Measurements from ENCODE around the gene GNB1.

GNB1 gene

GRCh38 chr1:1910033-1910465 lies 19.2 kb upstream of the GNB1 start:
- DNase-seq (no peak), ATAC-seq (no peak)

- no peak for DNase-seq
- ATAC-seq, result no peak
Measured at GRCh38 chr1:1908506-1908791, 17.6 kb upstream of the GNB1 start.

- DNase-seq, result no peak
- no peak for ATAC-seq
Measured at GRCh38 chr1:1907098-1907736, 16.3 kb upstream of the GNB1 start.

- DNase-seq, result peak; percentile 82
- ATAC-seq, result peak; percentile 50
Measured at GRCh38 chr1:1906185-1907097, 15.6 kb upstream of the GNB1 start.

GRCh38 chr1:1903224-1903623 lies 12.3 kb upstream of the GNB1 start:
- no peak for ATAC-seq

GRCh38 chr1:1901641-1902294 lies 10.9 kb upstream of the GNB1 start:
- DNase-seq (no peak), ATAC-seq (no peak)

More at GRCh38 chr1:1903224-1903623, 12.3 kb upstream of the GNB1 start:
- DNase-seq, result no peak

- no peak for DNase-seq
- no peak for ATAC-seq
Measured at GRCh38 chr1:1900883-1901640, 10.2 kb upstream of the GNB1 start.

GRCh38 chr1:1899967-1900327 lies 9.1 kb upstream of the GNB1 start:
- DNase-seq, result no peak
- ATAC-seq, result no peak

- ATAC-seq (no peak), DNase-seq (no peak)
Measured at GRCh38 chr1:1899266-1899966, 8.5 kb upstream of the GNB1 start.

GRCh38 chr1:1898246-1898933 lies 7.5 kb upstream of the GNB1 start:
- no peak for ATAC-seq
- no peak for DNase-seq

GRCh38 chr1:1895456-1896336 lies 4.8 kb upstream of the GNB1 start:
- no peak for DNase-seq
- ATAC-seq, result no peak

- ATAC-seq (no peak), DNase-seq (no peak)
Measured at GRCh38 chr1:1895060-1895418, 4.2 kb upstream of the GNB1 start.

GRCh38 chr1:1894354-1895059 lies 3.6 kb upstream of the GNB1 start:
- no peak for DNase-seq
- no peak for ATAC-seq

GRCh38 chr1:1893997-1894353 lies 3.1 kb upstream of the GNB1 start:
- ATAC-seq (no peak), DNase-seq (no peak)

GRCh38 chr1:1893291-1893985 lies 2.6 kb upstream of the GNB1 start:
- DNase-seq (no peak), ATAC-seq (no peak)

GRCh38 chr1:1892763-1893120 lies 1.9 kb upstream of the GNB1 start:
- no peak for ATAC-seq
- DNase-seq, result no peak

- no peak for DNase-seq
Measured at GRCh38 chr1:1892079-1892762, 1.3 kb upstream of the GNB1 start.

GRCh38 chr1:1891349-1892078 lies 627 bp upstream of the GNB1 start:
- peak; percentile 35 for ATAC-seq

More at GRCh38 chr1:1892079-1892762, 1.3 kb upstream of the GNB1 start:
- ATAC-seq, result no peak

More at GRCh38 chr1:1891349-1892078, 627 bp upstream of the GNB1 start:
- DNase-seq, result peak; percentile 76
